ENCODE results near the gene LYZ. TPM values are rescaled to one million over a fixed set of nuclear protein-coding genes. Genes with fewer than 3 reads are reported as not detected.

Gene LYZ
- total and polyA plus RNA-seq, 3 experiments from 2014 or later, result 8.7 to 8.8 TPM; not detected in 1

DNA sequence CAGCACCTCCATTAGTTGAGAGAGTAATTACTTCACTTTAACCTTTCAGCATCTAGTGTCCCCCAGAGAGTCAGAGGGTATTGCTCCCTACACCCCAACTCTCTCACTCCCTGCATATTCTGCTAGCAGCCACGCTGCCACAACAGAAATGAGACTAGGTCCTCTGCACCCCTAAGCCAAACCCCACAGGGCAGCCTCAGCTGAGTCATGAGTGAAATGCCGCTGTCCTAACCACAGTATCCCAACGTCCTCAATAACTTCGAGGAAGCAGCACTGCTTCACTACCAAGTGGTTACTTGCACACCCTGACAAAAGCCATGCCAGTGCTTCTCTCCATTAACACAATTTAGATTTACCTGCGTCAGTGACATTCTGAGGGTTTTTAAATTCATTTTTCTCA, 6.9 kb upstream of the LYZ start:
- Histone ChIP-seq H3K27me3 (ENCODE audit: insufficient read depth, low read length, poor library complexity, severe bottlenecking) (no peaks in the 10 kb centered on the region), H3K9me3 (ENCODE audit: low read length) (no peaks in the 10 kb centered on the region), H3K27ac (ENCODE audit: low read depth, low read length) (no peak overlapping the region), H3K4me1 (ENCODE audit: insufficient read depth, low read length) (no peaks in the 10 kb centered on the region), H3K4me3 (ENCODE audit: low read length) (no peak overlapping the region), H3K36me3 (ENCODE audit: insufficient read depth, low read length) (no peaks in the 10 kb centered on the region)
- no peaks in the 10 kb centered on the region for H3K36me3 Mint-ChIP-seq
- no peaks in the 10 kb centered on the region for H3K9me3 Mint-ChIP-seq
- no peak for DNase-seq
- no peaks in the 10 kb centered on the region for H3K4me1 Mint-ChIP-seq
- peak overlapping the region in 1 of 8 donors; percentile 15 for H3K27ac Mint-ChIP-seq
- ChIA-PET CTCF (interaction anchor here (1.0 to 1.5 kb wide), 2 partner anchors 11 to 17 kb away, joined by 3 to 4 read pairs; no protein-coding TSS in a partner anchor), POLR2A (interaction anchor here (1.2 kb wide), 1 partner anchor 10 kb away, joined by 4 read pairs; no protein-coding TSS in a partner anchor)
- no peak overlapping the region for H3K4me3 Mint-ChIP-seq
- H3K27me3 Mint-ChIP-seq, result peaks cover 2 to 11% of the 10 kb centered on the region in 2 donors

GRCh38 chr12:69342421-69342820, 5.8 kb upstream of the LYZ start:
- Histone ChIP-seq H3K4me3 (ENCODE audit: low read length) (no peak overlapping the region), H3K4me1 (ENCODE audit: insufficient read depth, low read length) (no peaks in the 10 kb centered on the region), H3K9me3 (ENCODE audit: low read length) (no peaks in the 10 kb centered on the region), H3K27me3 (ENCODE audit: insufficient read depth, low read length, poor library complexity, severe bottlenecking) (no peaks in the 10 kb centered on the region), H3K27ac (ENCODE audit: low read depth, low read length) (no peak overlapping the region), H3K36me3 (ENCODE audit: insufficient read depth, low read length) (no peaks in the 10 kb centered on the region)
- peaks cover 2 to 11% of the 10 kb centered on the region in 2 donors for H3K27me3 Mint-ChIP-seq
- no peaks in the 10 kb centered on the region for H3K9me3 Mint-ChIP-seq
- no peak overlapping the region for H3K27ac Mint-ChIP-seq
- no peaks in the 10 kb centered on the region for H3K4me1 Mint-ChIP-seq
- H3K4me3 Mint-ChIP-seq, result no peak overlapping the region
- H3K36me3 Mint-ChIP-seq, result no peaks in the 10 kb centered on the region
- POLR2A ChIA-PET, result interaction anchor here (1.2 kb wide), 1 partner anchor 11 kb away, joined by 4 read pairs; no protein-coding TSS in a partner anchor
- no peak for DNase-seq
- CTCF ChIA-PET, result interaction anchor here (1.1 to 1.5 kb wide), 3 partner anchors 12 to 298 kb away, joined by 3 to 5 read pairs (median 4); no protein-coding TSS in a partner anchor

DNA sequence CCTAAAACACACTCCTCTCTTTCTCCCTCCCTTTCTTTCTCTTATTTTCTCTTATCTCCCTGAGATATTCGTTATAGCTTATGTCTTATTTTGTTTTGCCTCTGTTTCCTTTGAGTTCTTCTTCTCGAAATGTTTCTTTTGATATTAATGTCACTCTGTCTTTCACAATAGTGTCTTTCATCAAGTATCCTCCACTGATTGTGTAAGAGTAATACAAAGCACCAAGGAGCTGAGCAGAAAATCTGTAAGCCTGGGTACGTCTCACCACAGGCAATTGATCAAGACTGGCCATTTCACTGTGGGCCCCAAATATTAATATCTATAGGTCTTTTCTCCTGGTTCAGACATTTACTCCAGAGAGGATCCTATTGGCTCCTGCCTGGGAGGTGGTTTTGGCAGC, 4.8 kb upstream of the LYZ start:
- POLR2A ChIA-PET, result no interaction called here

GRCh38 chr12:69343885-69344612, 4.1 kb upstream of the LYZ start:
- no peak overlapping the region for H3K4me3 ChIP-seq (ENCODE audit: low read length)
- H3K9me3 ChIP-seq (ENCODE audit: low read length), result no peaks in the 10 kb centered on the region
- Mint-ChIP-seq H3K36me3 (no peaks in the 10 kb centered on the region), H3K4me1 (peaks cover 0 to 6% (median 5%) of the 10 kb centered on the region in 3 donors), H3K27ac (no peak overlapping the region), H3K4me3 (no peak overlapping the region), H3K27me3 (peaks cover 1 to 11% of the 10 kb centered on the region in 2 donors), H3K9me3 (no peaks in the 10 kb centered on the region)
- H3K27me3 ChIP-seq (ENCODE audit: insufficient read depth, low read length, poor library complexity, severe bottlenecking), result no peaks in the 10 kb centered on the region
- no peaks in the 10 kb centered on the region for H3K4me1 ChIP-seq (ENCODE audit: insufficient read depth, low read length)
- H3K36me3 ChIP-seq (ENCODE audit: insufficient read depth, low read length), result no peaks in the 10 kb centered on the region
- CTCF ChIA-PET, result interaction anchor here (0.8 to 1.1 kb wide), 2 partner anchors 13 to 295 kb away, joined by 3 to 8 read pairs; no protein-coding TSS in a partner anchor
- POLR2A ChIA-PET, result no interaction called here
- H3K27ac ChIP-seq (ENCODE audit: low read depth, low read length), result no peak overlapping the region
- DNase-seq, result no peak

More for the DNA sequence above, 4.8 kb upstream of the LYZ start:
- Mint-ChIP-seq H3K27me3 (peaks cover 1 to 11% of the 10 kb centered on the region in 2 donors), H3K4me1 (peaks cover 0 to 5% (median 5%) of the 10 kb centered on the region in 3 donors), H3K9me3 (no peaks in the 10 kb centered on the region), H3K27ac (no peak overlapping the region), H3K36me3 (no peaks in the 10 kb centered on the region), H3K4me3 (no peak overlapping the region)
- DNase-seq, result no peak
- CTCF ChIA-PET, result interaction anchor here (0.8 to 1.2 kb wide), 2 partner anchors 15 to 296 kb away, joined by 3 to 5 read pairs; no protein-coding TSS in a partner anchor
- Histone ChIP-seq H3K36me3 (ENCODE audit: insufficient read depth, low read length) (no peaks in the 10 kb centered on the region), H3K4me1 (ENCODE audit: insufficient read depth, low read length) (no peaks in the 10 kb centered on the region), H3K27me3 (ENCODE audit: insufficient read depth, low read length, poor library complexity, severe bottlenecking) (no peaks in the 10 kb centered on the region), H3K4me3 (ENCODE audit: low read length) (no peak overlapping the region), H3K27ac (ENCODE audit: low read depth, low read length) (no peak overlapping the region), H3K9me3 (ENCODE audit: low read length) (no peaks in the 10 kb centered on the region)

DNA sequence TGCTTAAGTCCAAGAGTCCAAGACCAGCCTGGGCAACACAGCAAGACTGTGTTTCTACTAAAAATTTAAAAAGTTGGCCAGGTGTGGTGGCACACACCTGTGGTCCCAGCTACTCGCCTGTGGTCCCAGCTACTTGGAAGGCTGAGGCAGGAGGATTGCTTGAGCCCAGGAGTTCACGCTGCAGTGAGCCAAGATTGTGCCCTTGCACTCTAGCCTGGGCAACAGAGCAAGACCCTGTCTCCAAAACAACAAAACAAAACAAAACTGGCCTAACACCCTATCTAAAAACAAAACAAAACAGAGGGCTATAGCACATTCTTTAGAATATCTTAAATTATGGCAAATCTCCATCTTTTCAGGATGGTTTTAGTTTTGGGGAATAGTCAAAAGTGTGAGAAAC, 3.1 kb upstream of the LYZ start:
- H3K4me1 ChIP-seq (ENCODE audit: insufficient read depth, low read length), result no peaks in the 10 kb centered on the region
- H3K27ac ChIP-seq (ENCODE audit: low read depth, low read length), result no peak overlapping the region
- H3K36me3 ChIP-seq (ENCODE audit: insufficient read depth, low read length), result no peaks in the 10 kb centered on the region
- no peak overlapping the region for H3K4me3 Mint-ChIP-seq
- no peak overlapping the region for H3K4me3 ChIP-seq (ENCODE audit: low read length)
- peaks cover 0 to 6% (median 5%) of the 10 kb centered on the region in 3 donors for H3K4me1 Mint-ChIP-seq
- ChIA-PET POLR2A (no interaction called here), CTCF (interaction anchor here (1.1 kb wide), 1 partner anchor 12 kb away, joined by 8 read pairs; no protein-coding TSS in a partner anchor)
- H3K9me3 Mint-ChIP-seq, result no peaks in the 10 kb centered on the region
- no peak for DNase-seq
- H3K27me3 ChIP-seq (ENCODE audit: insufficient read depth, low read length, poor library complexity, severe bottlenecking), result no peaks in the 10 kb centered on the region
- no peaks in the 10 kb centered on the region for H3K9me3 ChIP-seq (ENCODE audit: low read length)
- H3K36me3 Mint-ChIP-seq, result no peaks in the 10 kb centered on the region
- H3K27me3 Mint-ChIP-seq, result peaks cover 1 to 7% of the 10 kb centered on the region in 2 donors
- peak overlapping the region in 1 of 8 donors; percentile 32 for H3K27ac Mint-ChIP-seq

GRCh38 chr12:69345742-69346141, 2.4 kb upstream of the LYZ start:
- H3K4me1 ChIP-seq (ENCODE audit: insufficient read depth, low read length), result no peaks in the 10 kb centered on the region
- POLR2A ChIA-PET, result no interaction called here

DNA sequence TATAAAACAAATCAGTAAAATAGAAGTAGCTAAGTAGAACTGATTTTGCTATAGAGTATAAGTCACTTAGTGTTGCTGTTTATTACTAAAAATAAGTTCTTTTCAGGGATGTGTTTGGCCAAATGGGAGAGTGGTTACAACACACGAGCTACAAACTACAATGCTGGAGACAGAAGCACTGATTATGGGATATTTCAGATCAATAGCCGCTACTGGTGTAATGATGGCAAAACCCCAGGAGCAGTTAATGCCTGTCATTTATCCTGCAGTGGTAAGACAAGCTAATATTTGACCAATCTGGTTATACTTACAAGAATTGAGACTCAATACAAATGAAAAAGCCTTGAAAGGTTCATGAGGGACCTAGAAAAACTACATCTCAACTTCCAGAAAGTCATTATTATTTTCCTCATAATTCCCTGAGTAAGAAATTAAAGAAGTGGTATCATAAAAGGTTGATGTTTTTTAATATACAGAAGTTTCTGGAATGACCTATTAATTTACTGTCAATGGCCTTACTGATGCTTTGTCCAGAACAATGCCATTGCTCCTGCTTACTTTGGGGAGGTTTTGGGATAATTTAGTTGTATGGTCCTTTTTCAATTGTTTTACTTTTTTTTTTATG, 1.9 kb downstream of the LYZ start:
- POLR2A ChIA-PET, result no interaction called here
- Mint-ChIP-seq H3K4me3 (no peak overlapping the region), H3K27ac (no peak overlapping the region), H3K4me1 (peaks cover 0 to 6% (median 5%) of the 10 kb centered on the region in 3 donors), H3K36me3 (no peaks in the 10 kb centered on the region), H3K27me3 (peaks cover 1 to 13% of the 10 kb centered on the region in 2 donors), H3K9me3 (no peaks in the 10 kb centered on the region)
- H3K36me3 ChIP-seq (ENCODE audit: insufficient read depth, low read length), result no peaks in the 10 kb centered on the region
- no peak for DNase-seq
- no peak overlapping the region for H3K27ac ChIP-seq (ENCODE audit: low read depth, low read length)
- H3K4me1 ChIP-seq (ENCODE audit: insufficient read depth, low read length), result no peaks in the 10 kb centered on the region
- H3K9me3 ChIP-seq (ENCODE audit: low read length), result no peaks in the 10 kb centered on the region
- CTCF ChIA-PET, result no interaction called here
- no peak overlapping the region for H3K4me3 ChIP-seq (ENCODE audit: low read length)
- H3K27me3 ChIP-seq (ENCODE audit: insufficient read depth, low read length, poor library complexity, severe bottlenecking), result no peaks in the 10 kb centered on the region

More at GRCh38 chr12:69345742-69346141, 2.4 kb upstream of the LYZ start:
- no peaks in the 10 kb centered on the region for H3K36me3 Mint-ChIP-seq
- no peaks in the 10 kb centered on the region for H3K36me3 ChIP-seq (ENCODE audit: insufficient read depth, low read length)
- H3K27me3 ChIP-seq (ENCODE audit: insufficient read depth, low read length, poor library complexity, severe bottlenecking), result no peaks in the 10 kb centered on the region
- H3K9me3 Mint-ChIP-seq, result no peaks in the 10 kb centered on the region
- peaks cover 1 to 7% of the 10 kb centered on the region in 2 donors for H3K27me3 Mint-ChIP-seq
- H3K4me3 Mint-ChIP-seq, result no peak overlapping the region
- no peak for DNase-seq
- H3K27ac Mint-ChIP-seq, result no peak overlapping the region
- H3K4me1 Mint-ChIP-seq, result peaks cover 0 to 6% (median 5%) of the 10 kb centered on the region in 3 donors
- no peak overlapping the region for H3K27ac ChIP-seq (ENCODE audit: low read depth, low read length)
- H3K9me3 ChIP-seq (ENCODE audit: low read length), result no peaks in the 10 kb centered on the region
- CTCF ChIA-PET, result no interaction called here
- H3K4me3 ChIP-seq (ENCODE audit: low read length), result no peak overlapping the region

- Histone ChIP-seq H3K4me1 (ENCODE audit: insufficient read depth, low read length) (no peaks in the 10 kb centered on the region), H3K27me3 (ENCODE audit: insufficient read depth, low read length, poor library complexity, severe bottlenecking) (no peaks in the 10 kb centered on the region), H3K36me3 (ENCODE audit: insufficient read depth, low read length) (no peaks in the 10 kb centered on the region), H3K9me3 (ENCODE audit: low read length) (no peaks in the 10 kb centered on the region), H3K27ac (ENCODE audit: low read depth, low read length) (no peak overlapping the region), H3K4me3 (ENCODE audit: low read length) (no peak overlapping the region)
- CTCF ChIA-PET, result interaction anchor here (0.7 kb wide), 1 partner anchor 89 kb away, joined by 3 read pairs; no protein-coding TSS in a partner anchor
- H3K4me1 Mint-ChIP-seq, result peaks cover 0 to 6% (median 5%) of the 10 kb centered on the region in 3 donors
- POLR2A ChIA-PET, result no interaction called here
- H3K4me3 Mint-ChIP-seq, result no peak overlapping the region
- DNase-seq, result no peak
- no peak overlapping the region for H3K27ac Mint-ChIP-seq
- no peaks in the 10 kb centered on the region for H3K36me3 Mint-ChIP-seq
- peaks cover 1 to 13% of the 10 kb centered on the region in 2 donors for H3K27me3 Mint-ChIP-seq
- no peaks in the 10 kb centered on the region for H3K9me3 Mint-ChIP-seq
These were observed 2.6 kb downstream of the LYZ start for GRCh38 chr12:69350777-69351176.

Measured in CD8-positive, alpha-beta memory T cell (primary cell).